HG03354 (cell line): Measurements from ENCODE around the gene DEFB119.
"Not testable (repeated sequence)": the region's sequence is repeated elsewhere in the genome, so short reads cannot be mapped to it uniquely, and the experiment has no call there.

Experiments used
- ATAC-seq: cut with Tn5 transposase; IDR thresholded peaks from one replicate; pipeline ENCODE4 v1.9.1; 2021; ENCODE audit warnings: mild to moderate bottlenecking; ENCODE audit not compliant: unreplicated experiment, poor library complexity, severe bottlenecking

Gene DEFB119, protein sequence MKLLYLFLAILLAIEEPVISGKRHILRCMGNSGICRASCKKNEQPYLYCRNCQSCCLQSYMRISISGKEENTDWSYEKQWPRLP

DNA sequence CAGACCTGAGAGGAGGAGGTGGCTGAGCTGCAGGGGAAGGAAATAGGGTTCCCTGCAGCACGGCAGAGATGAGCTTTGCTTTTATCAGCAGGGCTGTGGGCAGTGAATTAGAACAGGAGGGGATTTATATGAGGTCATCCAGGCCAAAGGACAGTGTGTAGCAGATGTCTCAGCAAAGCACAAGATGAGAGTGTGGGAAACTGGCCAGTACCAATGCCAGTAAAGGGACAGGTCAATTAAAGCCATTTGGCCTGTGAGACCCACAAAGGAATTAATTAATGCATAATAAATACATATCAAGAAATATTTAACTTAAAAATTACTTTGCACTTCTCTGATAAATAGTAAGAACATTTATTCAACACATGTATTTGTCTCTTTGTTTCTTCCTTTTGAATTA lies at the start of gene DEFB119:
TSS of gene DEFB119 (minus strand) at position 101 of the 400 bp plus-strand sequence. CDS start 107 bp downstream, outside the sequence.
- no peak for ATAC-seq

DNA sequence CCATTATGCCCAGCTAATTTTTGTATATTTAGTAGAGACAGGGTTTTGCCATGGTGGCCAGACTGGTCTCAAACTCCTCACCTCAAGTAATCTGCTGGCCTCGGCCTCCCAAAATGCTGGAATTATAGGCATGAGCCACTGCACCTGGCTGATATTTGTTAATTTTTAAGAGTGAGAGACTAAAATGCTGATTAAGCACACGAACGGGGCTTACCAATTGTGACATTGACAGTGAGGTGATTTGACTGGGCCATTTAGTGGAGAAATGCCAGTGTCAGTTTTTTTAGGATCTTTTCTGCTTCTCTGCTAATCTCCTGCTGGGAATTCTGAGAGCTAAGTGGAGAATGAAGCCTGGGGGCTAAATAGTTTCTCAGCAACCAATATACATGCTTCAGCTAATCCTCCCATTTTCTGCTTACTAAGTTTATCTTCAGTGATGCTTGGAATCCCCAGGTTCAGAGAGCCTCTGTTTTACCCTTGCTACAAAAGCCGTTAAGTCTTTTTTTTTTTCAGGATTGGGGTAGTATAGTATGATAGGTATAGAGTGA lies 40.3 kb upstream of the DEFB119 start:
- no peak for ATAC-seq

DNA sequence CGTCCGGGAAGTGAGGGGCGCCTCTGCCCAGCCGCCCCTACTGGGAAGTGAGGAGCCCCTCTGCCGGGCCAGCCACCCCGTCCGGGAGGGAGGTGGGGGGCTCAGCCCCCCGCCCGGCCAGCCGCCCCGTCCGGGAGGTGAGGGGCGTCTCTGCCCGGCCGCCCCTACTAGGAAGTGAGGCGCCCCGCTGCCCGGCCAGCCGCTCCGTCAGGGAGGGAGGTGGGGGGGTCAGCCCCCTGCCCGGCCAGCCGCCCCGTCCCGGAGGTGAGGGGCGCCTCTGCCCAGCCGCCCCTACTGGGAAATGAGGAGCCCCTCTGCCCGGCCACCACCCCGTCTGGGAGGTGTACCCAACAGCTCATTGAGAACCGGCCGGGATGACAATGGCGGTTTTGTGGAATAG lies 37.2 kb upstream of the DEFB119 start:
- ATAC-seq = not testable (repeated sequence)

DNA sequence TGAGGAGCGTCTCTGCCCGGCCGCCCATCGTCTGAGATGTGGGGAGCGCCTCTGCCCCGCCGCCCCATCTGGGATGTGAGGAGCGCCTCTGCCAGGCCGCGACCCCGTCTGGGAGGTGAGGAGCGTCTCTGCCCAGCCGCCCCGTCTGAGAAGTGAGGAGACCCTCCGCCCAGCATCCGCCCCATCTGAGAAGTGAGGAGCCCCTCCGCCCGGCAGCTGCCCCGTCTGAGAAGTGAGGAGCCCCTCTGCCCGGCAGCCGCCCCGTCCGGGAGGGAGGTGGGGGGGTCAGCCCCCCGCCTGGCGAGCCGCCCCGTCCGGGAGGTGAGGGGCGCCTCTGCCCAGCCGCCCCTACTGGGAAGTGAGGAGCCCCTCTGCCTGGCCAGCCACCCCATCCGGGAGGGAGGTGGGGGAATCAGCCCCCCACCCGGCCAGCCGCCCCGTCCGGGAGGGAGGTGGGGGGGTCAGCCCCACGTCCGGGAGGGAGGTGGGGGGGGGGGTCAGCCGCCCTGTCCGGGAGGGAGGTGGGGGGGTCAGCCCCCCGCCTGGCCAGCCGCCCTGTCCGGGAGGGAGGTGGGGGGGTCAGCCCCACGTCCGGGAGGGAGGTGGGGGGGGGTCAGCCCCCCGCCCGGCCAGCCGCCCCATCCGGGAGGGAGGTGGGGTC lies 36.6 kb upstream of the DEFB119 start:
- ATAC-seq = not testable (repeated sequence)

DNA sequence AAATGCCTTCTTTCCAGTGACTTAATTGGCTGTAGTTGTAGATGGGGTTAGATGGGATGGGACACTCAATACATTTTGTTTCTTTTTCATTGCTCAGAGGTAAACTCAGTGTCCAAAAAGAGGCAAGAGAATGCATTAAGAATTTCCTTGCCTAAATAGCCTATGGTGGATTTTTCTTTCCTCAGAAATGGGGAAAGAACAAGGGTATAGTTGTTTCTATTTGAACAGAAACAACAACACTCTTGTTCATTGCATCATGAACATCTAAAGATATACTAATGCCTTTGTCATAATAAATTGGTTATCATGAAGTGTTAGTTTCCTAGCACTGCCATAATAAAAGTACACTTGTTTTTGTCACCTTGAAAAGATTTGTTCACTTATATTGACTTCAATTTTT lies 35.4 kb upstream of the DEFB119 start:
- ATAC-seq = no peak

DNA sequence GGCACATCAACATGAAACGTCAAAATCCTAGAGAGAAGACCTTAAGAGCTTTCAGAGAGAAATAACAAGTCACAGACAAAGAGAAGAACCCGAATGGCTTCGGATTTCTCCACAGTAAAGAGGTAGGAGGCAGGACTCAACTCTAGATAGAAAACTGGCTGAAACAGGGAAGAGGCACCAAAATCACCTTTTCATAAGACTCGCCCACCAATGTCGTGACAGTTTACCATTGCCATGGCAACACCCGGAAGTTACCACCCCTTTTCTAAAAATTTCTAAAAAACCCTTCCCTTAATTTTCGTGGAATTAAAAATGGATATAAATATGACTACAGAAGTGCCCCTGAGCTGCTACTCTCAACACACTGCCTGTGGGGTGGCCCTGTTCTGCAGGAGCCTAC lies 27.9 kb upstream of the DEFB119 start:
- no peak for ATAC-seq

DNA sequence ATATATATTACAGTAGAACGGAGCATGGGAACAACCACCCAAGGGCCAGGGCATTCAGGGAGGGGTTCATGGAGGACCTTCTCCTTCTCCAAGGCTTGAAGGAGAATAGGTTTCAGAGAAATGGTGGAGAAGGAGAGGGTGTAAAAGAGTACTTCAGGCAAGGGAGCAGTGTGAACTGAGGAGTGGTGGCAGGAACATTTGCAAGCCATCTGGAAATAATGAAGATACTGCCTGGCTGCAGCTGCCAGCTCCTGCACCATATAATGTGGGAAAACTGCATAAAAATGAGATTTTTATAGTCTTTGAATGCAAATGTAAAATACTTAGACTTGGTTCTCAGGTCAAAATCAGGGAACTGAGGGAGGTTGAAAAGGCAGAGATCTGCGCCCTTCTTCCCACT lies 25.3 kb upstream of the DEFB119 start:
- ATAC-seq = no peak

DNA sequence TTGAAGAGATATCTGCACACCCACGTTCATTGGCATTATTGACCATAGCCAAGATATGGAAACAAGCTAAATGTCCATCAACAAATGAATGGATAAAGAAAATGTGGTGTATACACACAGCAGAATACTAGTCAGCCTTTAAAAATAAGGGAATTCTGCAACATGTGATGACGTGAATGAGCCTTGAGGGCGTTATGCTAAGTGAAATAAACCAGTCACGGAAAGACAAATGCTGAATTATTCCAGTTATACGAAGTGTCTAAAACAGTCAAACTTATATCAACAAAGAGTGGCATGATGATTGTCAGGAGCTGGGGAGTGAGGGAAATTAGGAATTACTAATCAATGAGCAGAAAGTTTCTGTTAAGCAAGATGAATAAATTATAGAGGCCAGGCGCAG lies 24.0 kb upstream of the DEFB119 start:
- ATAC-seq = no peak

DNA sequence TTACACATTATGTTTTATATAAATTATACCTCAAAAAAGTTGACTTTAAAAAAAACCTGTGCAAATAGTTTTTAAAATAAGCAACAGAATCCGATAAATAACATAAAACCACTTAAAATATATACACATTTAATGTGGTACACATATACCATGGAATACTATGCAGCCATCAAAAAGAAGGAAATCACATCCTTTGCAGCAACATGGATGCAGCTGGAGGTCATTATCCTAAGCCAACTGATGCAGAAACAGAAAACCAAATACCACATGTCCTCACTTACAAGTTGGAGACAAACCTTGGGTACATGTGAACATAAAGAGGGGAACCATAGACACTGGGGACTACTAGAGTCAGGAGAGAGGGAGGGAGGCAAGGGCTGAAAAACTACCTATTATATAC lies 19.6 kb upstream of the DEFB119 start:
- ATAC-seq = no peak

DNA sequence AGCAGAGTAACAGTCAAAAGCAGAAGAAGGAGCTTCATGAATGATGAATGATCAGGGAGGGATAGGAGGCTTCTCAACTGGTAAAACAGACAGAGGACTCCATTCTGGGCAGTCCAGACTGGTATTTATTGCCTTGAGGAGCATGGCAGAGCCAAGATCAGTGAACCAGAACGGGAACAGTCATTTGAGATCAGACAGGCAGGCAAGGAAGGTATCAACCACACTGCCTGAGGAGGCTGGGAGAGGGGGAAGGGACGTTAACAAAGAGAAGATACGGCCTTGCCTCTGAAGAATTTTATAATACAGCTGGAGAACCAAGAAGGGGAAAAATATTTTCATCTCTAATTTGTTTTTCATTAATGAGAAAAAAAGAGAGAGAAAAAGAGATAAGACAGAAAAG lies 15.7 kb upstream of the DEFB119 start, which contains the start of gene DEFB121:
TSS of gene DEFB121 (minus strand) at position 101 of the 400 bp plus-strand sequence. CDS start at position 38, 63 bp downstream.
- no peak for ATAC-seq

DNA sequence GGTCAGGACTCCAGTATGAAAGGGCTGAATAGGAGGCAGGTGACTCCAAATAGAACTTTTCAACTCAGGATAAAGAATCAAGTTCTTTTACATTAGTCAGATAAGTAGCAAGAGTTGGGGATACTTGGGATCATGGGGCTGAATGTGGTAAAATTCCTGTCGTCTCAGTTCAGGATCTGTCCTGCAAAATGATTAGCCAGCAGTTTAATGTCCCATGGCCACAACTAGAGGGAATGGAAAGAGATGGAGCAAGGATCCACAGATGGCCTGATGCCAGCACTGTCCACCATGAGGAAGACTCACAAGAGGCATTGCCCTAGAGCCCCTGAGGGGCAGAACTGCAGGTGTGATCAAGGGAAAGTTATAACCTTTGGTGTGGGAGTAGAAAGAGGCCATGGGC lies 13.5 kb upstream of the DEFB119 start:
- ATAC-seq = no peak

DNA sequence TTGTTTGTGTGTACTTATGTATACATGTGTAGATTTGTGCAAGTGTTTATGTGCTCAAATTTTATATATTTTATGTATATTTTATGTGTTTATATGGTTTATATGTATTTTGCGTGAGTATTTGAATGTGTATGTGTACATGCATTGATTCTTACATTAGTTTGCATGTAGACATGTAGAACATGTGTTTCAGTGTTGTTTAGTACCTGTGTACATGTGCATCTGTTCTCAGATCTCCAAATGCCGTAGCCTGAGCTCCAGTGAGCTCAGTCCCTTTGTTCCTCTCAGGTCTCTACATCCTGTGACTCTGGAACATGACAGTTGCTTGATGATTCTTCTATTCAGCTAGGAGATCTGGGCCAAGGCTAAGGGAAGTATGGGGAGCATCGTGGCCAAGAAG lies 4.5 kb upstream of the DEFB119 start:
- ATAC-seq = no peak

DNA sequence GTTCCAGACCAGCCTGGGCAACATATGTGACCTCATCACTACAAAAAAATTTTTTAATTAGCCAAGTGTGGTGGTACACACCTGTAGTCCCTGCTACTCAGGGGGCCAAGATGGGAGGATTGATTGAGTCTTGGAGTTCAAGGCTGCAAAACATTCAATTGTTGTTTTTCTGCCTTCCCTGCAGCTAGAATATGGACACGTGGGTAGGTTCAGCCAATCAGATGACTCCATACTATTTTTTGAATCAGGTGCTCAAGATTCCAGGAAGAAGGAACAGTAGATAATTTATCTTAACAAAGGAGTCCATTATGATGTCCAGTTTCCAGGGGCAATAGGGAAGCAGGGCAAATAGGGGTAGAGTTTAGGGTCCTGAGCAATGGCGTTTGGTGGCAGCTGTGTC lies 2.4 kb upstream of the DEFB119 start:
- ATAC-seq = no peak

DNA sequence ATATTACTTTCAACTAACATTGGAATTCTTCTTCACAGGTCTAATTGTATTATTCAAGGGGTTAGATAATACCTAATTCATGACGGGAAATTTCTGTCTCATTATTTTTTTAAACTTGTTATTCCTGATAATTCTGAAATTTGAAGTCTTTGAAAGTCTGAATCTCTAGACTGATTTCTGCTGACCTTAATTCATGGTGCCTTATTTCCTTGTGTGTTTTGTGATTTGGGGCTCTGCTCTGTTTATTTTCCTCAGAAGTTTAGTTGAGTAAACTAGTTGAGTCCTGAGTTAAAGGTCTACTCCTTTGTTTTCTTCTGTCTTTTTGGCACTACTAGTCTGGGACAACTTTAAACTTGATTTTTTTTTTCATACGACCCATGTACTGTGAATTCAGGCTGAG lies 16.0 kb downstream of the DEFB119 start:
- no peak for ATAC-seq

DNA sequence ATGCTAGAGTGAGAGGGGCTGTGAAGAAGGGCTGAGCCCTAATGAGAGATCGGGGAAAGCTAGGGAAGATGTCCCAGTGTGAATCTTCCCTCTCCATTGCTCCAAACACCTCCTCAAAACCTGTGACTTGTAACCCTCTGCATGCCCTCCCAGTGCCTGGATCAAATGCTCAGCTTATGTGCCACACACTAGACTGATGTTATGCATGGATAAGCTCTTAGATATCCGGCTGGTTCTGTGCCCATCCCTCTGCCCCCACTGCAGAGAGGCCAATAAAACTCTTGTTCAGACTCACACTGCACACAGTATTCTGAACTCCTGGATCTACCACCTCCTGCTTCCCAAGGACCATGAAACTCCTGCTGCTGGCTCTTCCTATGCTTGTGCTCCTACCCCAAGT lies 22.1 kb downstream of the DEFB119 start, which contains the start of gene DEFB118:
TSS of gene DEFB118 (plus strand) at position 301 of the 400 bp plus-strand sequence. CDS start at position 351, 50 bp downstream.
- ATAC-seq = no peak

DNA sequence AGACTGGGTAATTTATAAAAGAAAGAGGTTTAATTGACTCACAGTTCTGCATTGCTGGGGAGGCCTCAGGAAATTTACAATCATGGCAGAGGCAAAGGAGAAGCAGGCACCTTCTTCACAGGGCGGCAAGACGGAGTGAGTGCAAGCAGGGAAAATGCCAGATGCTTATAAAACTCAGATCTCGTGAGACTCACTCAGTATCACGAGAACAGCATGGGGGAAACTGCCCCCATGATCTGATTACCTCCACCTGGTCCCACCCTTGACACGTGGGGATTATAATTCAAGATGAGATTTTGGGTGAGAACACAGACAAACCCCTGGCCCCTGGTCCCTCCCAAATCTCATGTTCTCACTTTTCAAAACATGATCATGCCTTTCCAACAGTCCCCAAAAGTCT lies 26.1 kb downstream of the DEFB119 start:
- ATAC-seq = not testable (repeated sequence)

DNA sequence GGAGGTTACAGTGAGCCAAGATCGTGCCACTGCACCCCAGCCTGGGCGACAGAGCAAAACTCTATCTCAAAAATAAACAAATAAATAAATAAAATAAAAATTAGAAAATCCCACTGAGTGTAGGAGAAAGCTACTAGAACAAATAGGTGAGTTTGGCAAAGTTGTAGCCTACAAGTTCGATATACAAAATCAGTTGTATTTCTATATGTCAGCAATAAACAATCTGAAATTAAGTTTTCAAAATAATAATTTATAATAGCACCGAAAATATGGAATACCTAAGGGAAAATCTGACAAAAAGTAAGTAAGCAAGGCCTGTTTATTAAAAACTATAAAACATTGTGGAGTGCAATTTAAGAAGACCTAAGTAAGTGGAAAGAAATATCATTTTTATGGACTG lies 27.1 kb downstream of the DEFB119 start:
- no peak for ATAC-seq

DNA sequence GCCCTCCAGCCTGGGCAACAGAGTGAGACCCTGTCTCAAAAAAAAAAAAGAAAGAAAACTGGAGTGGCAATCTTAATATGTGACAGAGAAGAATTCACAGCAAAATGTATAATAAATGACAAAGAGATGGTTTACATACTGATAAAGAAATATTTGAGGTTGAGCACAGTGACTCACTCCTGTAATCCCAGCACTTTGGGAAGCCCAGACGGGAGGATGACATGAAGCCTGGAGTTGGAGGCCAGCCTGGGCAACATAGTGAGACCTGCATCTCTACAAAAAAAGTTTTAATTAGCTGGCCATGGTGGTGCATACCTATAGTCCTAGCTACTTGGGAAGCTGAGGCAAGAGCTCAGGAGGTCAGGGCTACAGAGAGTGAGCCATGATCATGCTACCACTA lies 34.4 kb downstream of the DEFB119 start:
- ATAC-seq = no peak

DNA sequence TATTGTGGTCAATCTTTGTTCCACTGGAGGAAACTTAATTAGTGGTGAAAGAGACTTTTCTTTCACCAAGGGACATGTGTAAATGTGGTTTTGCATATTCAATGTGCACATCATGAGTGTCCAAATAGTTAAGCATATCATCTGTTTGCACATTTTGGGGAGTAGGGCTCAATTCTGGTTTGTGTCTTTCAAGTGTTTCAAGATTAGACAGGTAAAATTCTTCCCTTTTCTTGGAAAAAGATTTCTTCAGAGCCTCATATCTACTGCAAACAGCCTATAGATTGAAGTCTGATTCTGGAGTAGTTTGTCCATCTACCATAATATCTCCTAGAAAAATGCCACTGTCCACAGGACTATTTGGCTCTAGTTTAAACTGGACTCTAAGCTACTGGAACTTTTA lies 48.9 kb downstream of the DEFB119 start:
- ATAC-seq = no peak

DNA sequence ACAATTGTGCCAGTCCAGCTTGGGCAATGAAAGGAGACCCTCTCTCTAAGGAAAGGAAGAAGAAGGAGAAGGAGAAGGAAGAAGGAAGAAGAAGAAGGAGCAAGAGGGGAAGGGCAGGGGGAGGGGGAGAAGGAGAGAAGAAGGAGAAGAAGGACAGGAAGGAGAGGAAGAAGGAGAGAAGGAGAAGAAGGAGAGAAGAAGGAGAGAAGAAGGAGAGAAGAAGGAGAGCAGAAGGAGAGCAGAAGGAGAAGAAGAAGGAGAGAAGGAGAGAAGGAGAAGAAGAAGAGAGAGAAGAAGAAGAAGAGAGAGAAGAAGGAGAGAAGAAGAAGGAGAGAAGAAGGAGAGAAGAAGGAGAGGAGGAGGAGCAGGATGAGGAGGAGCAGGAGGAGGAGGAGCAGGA lies 59.5 kb downstream of the DEFB119 start:
- ATAC-seq = no peak
